ENCODE data around the gene KRTAP10-5. TPM values are rescaled to one million over a fixed set of nuclear protein-coding genes. Genes with fewer than 3 reads are reported as not detected.

Gene KRTAP10-5
- total RNA-seq, 1 donor from 2014 or later: not detected

DNA sequence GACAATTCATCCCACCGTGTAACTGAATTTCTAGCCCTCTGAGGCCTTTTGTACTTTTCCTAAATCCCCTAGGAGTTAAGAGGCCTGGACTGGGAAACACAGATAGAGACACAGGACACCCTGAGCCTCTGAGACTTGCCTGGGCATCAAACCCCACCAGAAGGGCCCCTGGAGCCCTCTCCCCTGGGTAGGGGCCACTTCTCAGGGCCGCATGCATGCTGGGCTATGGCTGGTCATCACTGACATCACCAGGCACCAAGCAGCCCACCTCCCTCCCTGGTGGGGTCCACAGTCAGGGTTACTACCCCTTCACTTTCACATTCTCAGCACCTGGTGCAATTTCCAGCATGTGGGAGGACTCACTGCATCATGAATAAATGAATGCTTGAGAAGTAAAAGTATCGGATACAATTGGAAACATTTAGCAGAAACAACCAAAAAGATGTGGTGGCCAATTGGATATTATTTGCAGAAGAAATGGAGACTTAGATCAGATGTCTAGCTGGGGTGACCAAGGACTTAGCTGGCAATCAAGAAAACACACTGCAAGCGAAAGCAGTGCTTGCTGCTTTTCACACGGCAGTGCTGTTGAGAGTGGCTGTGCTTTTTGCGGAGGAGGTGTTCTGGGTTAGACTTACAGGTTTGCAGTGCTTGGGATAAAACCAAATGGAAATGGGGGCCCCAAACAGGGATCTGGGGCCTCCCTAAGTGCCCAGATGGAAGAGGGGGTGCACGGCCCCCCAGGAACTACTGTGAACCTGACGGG lies 19.0 kb upstream of the KRTAP10-5 start:
- peaks cover 31% of the 10 kb centered on the region for H3K27me3 Mint-ChIP-seq (ENCODE audit: low read depth, unreplicated experiment)
- no peak for TF ChIP-seq EZH2 (IDR thresholded peaks at IDR 0.05; ENCODE audit: insufficient read depth, low read length)
- no peak for TF ChIP-seq CTCF (IDR thresholded peaks at IDR 0.05; ENCODE audit: insufficient read depth, low read depth, low read length)
- H2AFZ ChIP-seq (ENCODE audit: low read depth, low read length): no peak overlapping the region
- H3K27me3 ChIP-seq (ENCODE audit: insufficient read depth, low read length): no peaks in the 10 kb centered on the region
- H3K4me1 ChIP-seq (ENCODE audit: insufficient read depth, low read length): no peaks in the 10 kb centered on the region
- no peak overlapping the region for H3K4me2 ChIP-seq (ENCODE audit: low read length)
- peaks cover 3% of the 10 kb centered on the region for H3K36me3 Mint-ChIP-seq (ENCODE audit: low read depth, unreplicated experiment)
- no peak overlapping the region for H3K9ac ChIP-seq (ENCODE audit: low read length)
- H3K36me3 ChIP-seq (ENCODE audit: insufficient read depth, low read length): no peaks in the 10 kb centered on the region
- DNase-seq (ENCODE audit: low read depth): no peak
- no peak overlapping the region for H3K27ac ChIP-seq (ENCODE audit: low read depth, low read length)
- no peak overlapping the region for H3K27ac Mint-ChIP-seq (ENCODE audit: unreplicated experiment)
- peaks cover 16% of the 10 kb centered on the region for H3K9me3 Mint-ChIP-seq (ENCODE audit: unreplicated experiment)
- FAIRE-seq: no peak
- H3K79me2 ChIP-seq (ENCODE audit: insufficient read depth, low read length): no peaks in the 10 kb centered on the region
- no peak overlapping the region for H3K4me3 ChIP-seq (ENCODE audit: insufficient read depth, low read depth, low read length)
- H3K4me3 Mint-ChIP-seq (ENCODE audit: unreplicated experiment): no peak overlapping the region
- H3K4me1 Mint-ChIP-seq (ENCODE audit: low read depth, unreplicated experiment): no peaks in the 10 kb centered on the region
- no peaks in the 10 kb centered on the region for H4K20me1 ChIP-seq (ENCODE audit: insufficient read depth, low read length)
- peaks cover 9% of the 10 kb centered on the region for H3K9me3 ChIP-seq (ENCODE audit: insufficient read depth, low read depth, low read length)

- no peak overlapping the region for H3K4me3 ChIP-seq (ENCODE audit: insufficient read depth, low read depth, low read length)
- Mint-ChIP-seq H3K9me3 (ENCODE audit: unreplicated experiment) (peaks cover 18% of the 10 kb centered on the region), H3K36me3 (ENCODE audit: low read depth, unreplicated experiment) (peaks cover 3% of the 10 kb centered on the region), H3K27me3 (ENCODE audit: low read depth, unreplicated experiment) (peaks cover 30% of the 10 kb centered on the region), H3K4me1 (ENCODE audit: low read depth, unreplicated experiment) (peaks cover 2% of the 10 kb centered on the region), H3K4me3 (ENCODE audit: unreplicated experiment) (no peak overlapping the region), H3K27ac (ENCODE audit: unreplicated experiment) (no peak overlapping the region)
- no peak for DNase-seq (ENCODE audit: low read depth)
- H3K27ac ChIP-seq (ENCODE audit: low read depth, low read length): no peak overlapping the region
- no peaks in the 10 kb centered on the region for H4K20me1 ChIP-seq (ENCODE audit: insufficient read depth, low read length)
- FAIRE-seq: no peak
- H3K4me2 ChIP-seq (ENCODE audit: low read length): no peak overlapping the region
- H3K27me3 ChIP-seq (ENCODE audit: insufficient read depth, low read length): no peaks in the 10 kb centered on the region
- H3K79me2 ChIP-seq (ENCODE audit: insufficient read depth, low read length): no peaks in the 10 kb centered on the region
- H2AFZ ChIP-seq (ENCODE audit: low read depth, low read length): no peak overlapping the region
- no peak overlapping the region for H3K9ac ChIP-seq (ENCODE audit: low read length)
- H3K9me3 ChIP-seq (ENCODE audit: insufficient read depth, low read depth, low read length): peaks cover 7% of the 10 kb centered on the region
- TF ChIP-seq CTCF (IDR thresholded peaks at IDR 0.05; ENCODE audit: insufficient read depth, low read depth, low read length) (no peak), EZH2 (IDR thresholded peaks at IDR 0.05; ENCODE audit: insufficient read depth, low read length) (no peak)
- H3K36me3 ChIP-seq (ENCODE audit: insufficient read depth, low read length): no peaks in the 10 kb centered on the region
- no peaks in the 10 kb centered on the region for H3K4me1 ChIP-seq (ENCODE audit: insufficient read depth, low read length)
These were observed 17.7 kb upstream of the KRTAP10-5 start for GRCh38 chr21:44598061-44598460.

DNA sequence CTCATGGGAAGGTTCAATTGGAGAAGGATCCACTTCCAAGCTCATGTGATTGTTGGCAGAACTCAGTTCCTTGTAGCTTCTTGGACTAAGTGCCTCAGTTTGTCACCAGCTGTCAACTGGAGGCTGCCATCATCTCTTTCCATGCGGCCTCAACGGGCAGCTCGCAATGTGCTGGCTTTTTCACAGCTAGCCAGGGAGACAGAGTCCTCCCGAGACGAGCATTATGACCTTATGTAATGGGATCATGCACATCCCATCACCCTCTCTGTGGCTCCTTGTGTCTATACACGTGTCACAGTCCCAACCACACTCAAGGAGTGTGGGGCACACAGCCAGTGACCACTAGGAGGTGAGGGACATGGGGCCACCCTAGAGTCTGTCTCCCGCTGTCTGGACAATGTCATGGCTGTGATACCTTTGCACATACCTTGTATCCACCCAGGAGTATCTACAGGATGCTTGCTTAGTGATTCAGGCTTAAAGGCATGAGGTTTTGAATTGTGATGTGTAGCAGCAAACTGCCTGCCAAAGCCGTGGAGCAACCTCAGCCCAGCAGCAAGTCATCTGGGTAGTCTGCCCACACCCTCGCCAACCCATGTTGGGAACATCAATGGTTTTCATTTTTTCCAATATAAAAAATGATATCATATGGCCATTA lies 15.8 kb upstream of the KRTAP10-5 start:
- Mint-ChIP-seq H3K4me1 (ENCODE audit: low read depth, unreplicated experiment) (peaks cover 2% of the 10 kb centered on the region), H3K36me3 (ENCODE audit: low read depth, unreplicated experiment) (peaks cover 3% of the 10 kb centered on the region), H3K4me3 (ENCODE audit: unreplicated experiment) (no peak overlapping the region), H3K27ac (ENCODE audit: unreplicated experiment) (no peak overlapping the region), H3K9me3 (ENCODE audit: unreplicated experiment) (peaks cover 18% of the 10 kb centered on the region), H3K27me3 (ENCODE audit: low read depth, unreplicated experiment) (peaks cover 25% of the 10 kb centered on the region)
- Histone ChIP-seq H4K20me1 (ENCODE audit: insufficient read depth, low read length) (no peaks in the 10 kb centered on the region), H3K36me3 (ENCODE audit: insufficient read depth, low read length) (no peaks in the 10 kb centered on the region), H3K4me1 (ENCODE audit: insufficient read depth, low read length) (no peaks in the 10 kb centered on the region), H2AFZ (ENCODE audit: low read depth, low read length) (no peak overlapping the region), H3K9ac (ENCODE audit: low read length) (no peak overlapping the region), H3K4me3 (ENCODE audit: insufficient read depth, low read depth, low read length) (no peak overlapping the region), H3K27ac (ENCODE audit: low read depth, low read length) (no peak overlapping the region), H3K79me2 (ENCODE audit: insufficient read depth, low read length) (no peaks in the 10 kb centered on the region), H3K4me2 (ENCODE audit: low read length) (no peak overlapping the region), H3K27me3 (ENCODE audit: insufficient read depth, low read length) (no peaks in the 10 kb centered on the region), H3K9me3 (ENCODE audit: insufficient read depth, low read depth, low read length) (peaks cover 7% of the 10 kb centered on the region)
- DNase-seq (ENCODE audit: low read depth): peak; percentile 10
- FAIRE-seq: no peak
- TF ChIP-seq EZH2 (IDR thresholded peaks at IDR 0.05; ENCODE audit: insufficient read depth, low read length): no peak
- no peak for TF ChIP-seq CTCF (IDR thresholded peaks at IDR 0.05; ENCODE audit: insufficient read depth, low read depth, low read length)
